GM12878 (cell line): ENCODE results near the gene TMEM255B. TPM values are rescaled to one million over a fixed set of nuclear protein-coding genes. Genes with fewer than 3 reads are reported as not detected.

ENCODE experiments used
- ATAC-seq: fragments of 200-7000 bp; cut with Tn5 transposase; 3 replicates; pipeline ENCODE4 v1.9.1; 2020; ENCODE audit warnings: mild to moderate bottlenecking, moderate library complexity
- BruUV-seq: library from RNA; stranded (reverse); fragments of 400-500 nt; replicated peaks from 2 replicates; lab custom pipeline; 2021; lab: Mats Ljungman, UMichigan
- CTCF ChIA-PET: fragments of 300-600 bp; sonication (Branson Sonifier 250); formaldehyde crosslinking; extraction: SDS; loops from one replicate; lab custom pipeline; 2021; ENCODE audit warnings: inconsistent platforms; lab: Yijun Ruan, JAX
- POLR2A ChIA-PET: fragments of 350-600 bp; formaldehyde crosslinking; extraction: SDS; loops from one replicate; lab custom pipeline; 2021; ENCODE audit warnings: inconsistent platforms; lab: Charles Lee
- RAD21 ChIA-PET: fragments of 300-600 bp; sonication (Branson Sonifier 250); formaldehyde crosslinking; loops from one replicate; lab custom pipeline; 2023; ENCODE audit warnings: antibody characterized with exemption; ENCODE audit not compliant: unreplicated experiment; lab: Charles Lee
- SMC1A ChIA-PET: fragments of 300-600 bp; sonication (Branson Sonifier 250); formaldehyde crosslinking; loops from one replicate; lab custom pipeline; 2023; ENCODE audit not compliant: unreplicated experiment, uncharacterized antibody; lab: Charles Lee
- DNase-seq: peaks from one replicate; pipeline ENCODE4 v3.0.0-alpha.2; 2011; ENCODE audit warnings: low read depth, low spot score
- FAIRE-seq: peaks from 3 replicates; lab custom pipeline; 2011; peaks lifted over from hg19 to GRCh38; lab: Jason Lieb, UNC
- H2AFZ ChIP-seq: 2 replicates; pipeline ENCODE4 v1.6.0; 2011; ENCODE audit warnings: low read depth, low read length, control low read depth; ENCODE audit not compliant: control insufficient read depth
- H3K27ac ChIP-seq: 2 replicates; pipeline ENCODE4 v1.5.1; 2011; ENCODE audit warnings: control low read depth; ENCODE audit not compliant: control insufficient read depth, insufficient read depth
- H3K27me3 ChIP-seq, 2 experiments: replicated peaks in 1 of 2; 2 replicates each; pipeline versions ENCODE4 v1.6.0 to v1.6.1; 2011; ENCODE audit warnings: low read length in 1 of 2; ENCODE audit not compliant: control insufficient read depth in 2 of 2, insufficient read depth in 2 of 2
- H3K36me3 ChIP-seq, 2 experiments: 2 replicates each; pipeline ENCODE4 v1.5.1; 2011; ENCODE audit warnings: low read length in 1 of 2; ENCODE audit not compliant: control insufficient read depth in 2 of 2, insufficient read depth in 2 of 2
- H3K4me1 ChIP-seq: 2 replicates; pipeline ENCODE4 v1.6.1; 2011; ENCODE audit warnings: mild to moderate bottlenecking, low read length, moderate library complexity, mixed read lengths; ENCODE audit not compliant: control insufficient read depth, insufficient read depth
- H3K4me2 ChIP-seq: 2 replicates; pipeline ENCODE4 v1.6.0; 2011; ENCODE audit warnings: control low read depth; ENCODE audit not compliant: control insufficient read depth, insufficient read depth
- H3K4me3 ChIP-seq: fragments of 200-600 bp; sonication (generic); 2 replicates; pipeline ENCODE4 v1.5.1; 2016
- H3K79me2 ChIP-seq: 2 replicates; pipeline ENCODE4 v1.6.0; 2011; ENCODE audit warnings: low read length; ENCODE audit not compliant: control insufficient read depth, insufficient read depth
- H3K9ac ChIP-seq: 2 replicates; pipeline ENCODE4 v1.8.0; 2011; ENCODE audit warnings: low read length, control low read depth, mixed read lengths; ENCODE audit not compliant: control insufficient read depth, insufficient read depth
- H3K9me3 ChIP-seq: replicated peaks from 3 replicates; pipeline ENCODE4 v1.5.1; 2011; ENCODE audit warnings: mild to moderate bottlenecking, low read length; ENCODE audit not compliant: control insufficient read depth, insufficient read depth
- H4K20me1 ChIP-seq: 2 replicates; pipeline ENCODE4 v1.6.0; 2011; ENCODE audit not compliant: control insufficient read depth, insufficient read depth
- CBX3 ChIP-seq: fragments of 200-600 bp; sonication (generic); IDR thresholded peaks from 2 replicates; pipeline ENCODE4 v1.6.1; 2016; ENCODE audit warnings: low read depth, borderline replicate concordance
- E4F1 ChIP-seq: fragments of 450-650 bp; IDR thresholded peaks from 2 replicates; pipeline ENCODE4 v1.6.1; 2018; ENCODE audit warnings: borderline replicate concordance, mild to moderate bottlenecking; ENCODE audit not compliant: partially characterized antibody
- EZH2 ChIP-seq: IDR thresholded peaks from 2 replicates; pipeline ENCODE4 v1.6.1; 2012; ENCODE audit warnings: low read depth, mild to moderate bottlenecking, control low read depth, inconsistent platforms, low read length, borderline replicate concordance; ENCODE audit not compliant: control insufficient read depth
- FOXK2 ChIP-seq: fragments of 450-650 bp; IDR thresholded peaks from 2 replicates; pipeline ENCODE4 v1.6.1; 2017; ENCODE audit warnings: mild to moderate bottlenecking, moderate library complexity
- HCFC1 ChIP-seq: fragments of 150-350 bp; IDR thresholded peaks from 2 replicates; pipeline ENCODE4 v1.6.1; 2014; ENCODE audit warnings: low read length
- MEF2A ChIP-seq: IDR thresholded peaks from 2 replicates; pipeline ENCODE4 v1.6.1; 2011; ENCODE audit warnings: low read depth, mild to moderate bottlenecking, low read length, moderate library complexity; ENCODE audit not compliant: insufficient read depth
- NR2F1 ChIP-seq: fragments of 450-650 bp; conservative IDR thresholded peaks from 2 replicates; pipeline ENCODE4 v1.6.1; 2017; ENCODE audit warnings: mild to moderate bottlenecking
- POLR2A ChIP-seq: IDR thresholded peaks from 2 replicates; pipeline ENCODE4 v1.6.1; 2011; ENCODE audit warnings: low read depth, mild to moderate bottlenecking, low read length
- POLR2AphosphoS5 ChIP-seq: IDR thresholded peaks from 2 replicates; pipeline ENCODE4 v1.6.1; 2011; ENCODE audit warnings: mild to moderate bottlenecking, low read length, inconsistent platforms
- YY1 ChIP-seq: IDR thresholded peaks from 2 replicates; pipeline ENCODE4 v1.6.1; 2011; ENCODE audit warnings: low read depth, mild to moderate bottlenecking, low read length
- ZBED1 ChIP-seq: IDR thresholded peaks from 2 replicates; pipeline ENCODE4 v1.6.1; 2016; ENCODE audit warnings: borderline replicate concordance
- ZNF592 ChIP-seq: fragments of 450-650 bp; IDR thresholded peaks from 2 replicates; pipeline ENCODE4 v1.6.1; 2017; ENCODE audit warnings: mild to moderate bottlenecking, moderate library complexity
- WGBS: methylation state at CpG from one replicate; pipeline ENCODE4 v1.1.6; 2016; ENCODE audit warnings: low lambda C conversion rate; ENCODE audit not compliant: insufficient replicate concordance, insufficient coverage; ENCODE audit errors: missing lambda C conversion rate; 5-methylcytosine and 5-hydroxymethylcytosine counted together
- in situ Hi-C: fragments of 300-500 bp; cut with MboI; formaldehyde crosslinking; loops from 9 replicates; pipeline ENCODE4 v1.14.3; 2018; ENCODE audit warnings: mixed read lengths
- intact Hi-C: fragments of 100-400 bp; cut with micrococcal nuclease; formaldehyde crosslinking; loops from one replicate; pipeline ENCODE4 v1.14.2; 2022; ENCODE audit not compliant: unreplicated experiment
- polyA plus RNA-seq, 11 experiments: library from polyadenylated mRNA; depleted of rRNA in 4 of 11; unstranded in 6 of 11; stranded (reverse) in 5 of 11; fragments of >200 nt; fragmentation: Nextera tagmentation in 4 of 11; fragmentation: Illumina TruSeq in 1 of 11; extraction: Ambion mirVana in 4 of 11; extraction: Trizol in 1 of 11; gene quantifications; 1 replicate in 1 of 11; 2 replicates in 10 of 11; pipeline versions ENCODE4 v1.2.1 to v1.2.3, GENCODE V29; 2011 to 2016; ENCODE audit warnings: inconsistent platforms in 2 of 11, missing spikeins in 2 of 11, low read depth in 1 of 11
- total RNA-seq, 4 experiments: library from RNA; depleted of rRNA in 3 of 4; stranded (reverse); fragments of >200 nt in 3 of 4; fragmentation: Illumina TruSeq in 1 of 4; extraction: Trizol in 1 of 4; gene quantifications; 2 replicates each; pipeline versions ENCODE4 v1.2.1 to v1.2.3, GENCODE V29; 2013 to 2021
- TF ChIP-seq, protein P1 (sequence below): IDR thresholded peaks from 2 replicates; pipeline ENCODE4 v1.6.1; 2012; ENCODE audit warnings: mild to moderate bottlenecking, low read depth, low read length

TMEM255B gene
- total and polyA plus RNA-seq, 10 of the 15 experiments (the other 5 are each of a cell fraction or from before 2014, with no cell fraction given) = 0.04 to 0.62 (median 0.13) TPM; not detected in 3

DNA sequence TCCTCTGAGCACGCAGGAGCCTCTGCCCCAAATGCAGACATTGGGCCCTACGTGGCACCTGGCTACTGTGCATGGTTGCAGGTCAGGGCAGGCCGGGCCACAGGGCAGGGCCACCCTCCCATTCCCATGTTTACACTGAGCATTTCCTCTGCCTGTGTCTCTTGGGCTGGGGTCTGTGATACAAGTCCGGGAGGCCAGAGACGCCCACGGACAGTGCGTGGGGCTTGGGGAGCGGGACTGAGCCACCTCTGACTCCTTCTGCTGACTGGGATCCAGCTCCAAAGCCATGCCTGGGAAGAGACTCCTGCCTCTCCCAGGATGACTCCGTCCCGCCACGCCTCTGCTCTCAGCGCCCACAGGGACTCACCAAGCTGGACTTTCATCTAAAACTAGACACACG lies 86.0 kb downstream of the TMEM255B start (continued):
- TF ChIP-seq YY1 (no peak), FOXK2 (no peak), ZNF592 (no peak), CBX3 (no peak), HCFC1 (no peak), POLR2AphosphoS5 (no peak), ZBED1 (no peak), NR2F1 (no peak)
- TF ChIP-seq, all 136 proteins: peak for 0

DNA sequence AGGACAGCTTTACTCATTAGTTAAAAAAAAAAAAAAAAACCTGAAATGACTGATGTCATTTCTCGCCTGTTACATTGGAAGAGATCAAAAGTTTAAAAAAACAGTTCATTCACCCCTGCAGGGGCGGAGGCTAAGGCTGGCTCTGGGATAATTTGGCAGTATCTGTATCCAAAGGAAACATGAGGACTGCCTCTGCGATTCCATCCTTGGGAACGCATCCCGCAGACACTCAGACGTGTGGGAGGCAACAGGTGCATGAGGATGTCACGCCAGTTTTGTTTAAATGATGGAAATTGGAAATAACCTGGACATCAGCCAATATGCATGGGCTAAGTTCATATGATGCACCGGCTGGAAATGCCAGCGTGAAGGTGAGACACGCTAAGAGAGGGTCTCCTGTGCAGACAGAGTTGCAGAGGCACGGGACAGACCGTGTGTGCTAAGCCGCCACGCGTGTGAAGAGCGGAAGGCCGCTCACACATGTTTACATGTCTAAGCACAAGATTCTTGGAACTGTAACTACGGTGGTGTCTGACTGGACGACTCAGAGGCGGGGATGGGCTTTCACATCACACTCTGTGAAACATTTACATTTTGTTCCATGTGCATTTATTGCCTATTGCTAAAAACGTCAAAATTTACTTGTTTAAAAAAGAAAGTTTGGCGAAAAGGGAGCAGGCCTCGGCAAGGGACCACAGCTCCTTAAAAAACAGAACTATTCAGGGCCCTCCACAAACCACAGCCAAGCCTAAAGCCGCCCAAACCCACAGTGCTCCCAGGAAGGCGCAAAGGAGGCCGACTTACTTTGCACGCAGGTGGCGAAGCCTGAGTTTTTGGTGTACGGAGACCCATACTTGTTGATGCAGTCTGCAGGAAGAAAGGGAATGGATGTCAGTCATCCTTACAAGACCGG lies 87.0 kb downstream of the TMEM255B start:
- in situ Hi-C loops (no loop called here), intact Hi-C loops (no loop called here)
- H3K4me3 ChIP-seq = no peak overlapping the region
- no peaks in the 10 kb centered on the region for H3K9me3 ChIP-seq
- WGBS = 63% methylated on average over 30 of the region's 30 CpGs
- no peaks in the 10 kb centered on the region for H3K27me3 ChIP-seq
- no TSS peak for BruUV-seq
- H2AFZ ChIP-seq = no peak overlapping the region
- no peaks in the 10 kb centered on the region for H3K4me1 ChIP-seq
- POLR2A ChIA-PET = no interaction called here
- H3K79me2 ChIP-seq = no peaks in the 10 kb centered on the region
- no peak overlapping the region for H3K4me2 ChIP-seq
- DNase-seq (no peak), ATAC-seq (no peak), FAIRE-seq (no peak)
- CTCF ChIA-PET = no interaction called here
- RAD21 ChIA-PET = no interaction called here
- no peak overlapping the region for H3K9ac ChIP-seq
- H3K36me3 ChIP-seq = no peaks in the 10 kb centered on the region
- SMC1A ChIA-PET = no interaction called here
- H3K27ac ChIP-seq = no peak overlapping the region
- H4K20me1 ChIP-seq = no peaks in the 10 kb centered on the region
- TF ChIP-seq E4F1 = no peak
- TF ChIP-seq, protein P1, sequence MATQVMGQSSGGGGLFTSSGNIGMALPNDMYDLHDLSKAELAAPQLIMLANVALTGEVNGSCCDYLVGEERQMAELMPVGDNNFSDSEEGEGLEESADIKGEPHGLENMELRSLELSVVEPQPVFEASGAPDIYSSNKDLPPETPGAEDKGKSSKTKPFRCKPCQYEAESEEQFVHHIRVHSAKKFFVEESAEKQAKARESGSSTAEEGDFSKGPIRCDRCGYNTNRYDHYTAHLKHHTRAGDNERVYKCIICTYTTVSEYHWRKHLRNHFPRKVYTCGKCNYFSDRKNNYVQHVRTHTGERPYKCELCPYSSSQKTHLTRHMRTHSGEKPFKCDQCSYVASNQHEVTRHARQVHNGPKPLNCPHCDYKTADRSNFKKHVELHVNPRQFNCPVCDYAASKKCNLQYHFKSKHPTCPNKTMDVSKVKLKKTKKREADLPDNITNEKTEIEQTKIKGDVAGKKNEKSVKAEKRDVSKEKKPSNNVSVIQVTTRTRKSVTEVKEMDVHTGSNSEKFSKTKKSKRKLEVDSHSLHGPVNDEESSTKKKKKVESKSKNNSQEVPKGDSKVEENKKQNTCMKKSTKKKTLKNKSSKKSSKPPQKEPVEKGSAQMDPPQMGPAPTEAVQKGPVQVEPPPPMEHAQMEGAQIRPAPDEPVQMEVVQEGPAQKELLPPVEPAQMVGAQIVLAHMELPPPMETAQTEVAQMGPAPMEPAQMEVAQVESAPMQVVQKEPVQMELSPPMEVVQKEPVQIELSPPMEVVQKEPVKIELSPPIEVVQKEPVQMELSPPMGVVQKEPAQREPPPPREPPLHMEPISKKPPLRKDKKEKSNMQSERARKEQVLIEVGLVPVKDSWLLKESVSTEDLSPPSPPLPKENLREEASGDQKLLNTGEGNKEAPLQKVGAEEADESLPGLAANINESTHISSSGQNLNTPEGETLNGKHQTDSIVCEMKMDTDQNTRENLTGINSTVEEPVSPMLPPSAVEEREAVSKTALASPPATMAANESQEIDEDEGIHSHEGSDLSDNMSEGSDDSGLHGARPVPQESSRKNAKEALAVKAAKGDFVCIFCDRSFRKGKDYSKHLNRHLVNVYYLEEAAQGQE = no peak
- no peak for TF ChIP-seq EZH2
- no peak for TF ChIP-seq POLR2A
- TF ChIP-seq MEF2A = no peak
